NAMALWA (cell line): Measurements from ENCODE around the gene RIC1.
"Not testable (repeated sequence)": the region's sequence is repeated elsewhere in the genome, so short reads cannot be mapped to it uniquely, and the experiment has no call there.

Experiments
- DNase-seq: peaks from one replicate; pipeline ENCODE4 v3.0.0-alpha.2; 2015; ENCODE audit warnings: low spot score

The RIC1 gene

DNA sequence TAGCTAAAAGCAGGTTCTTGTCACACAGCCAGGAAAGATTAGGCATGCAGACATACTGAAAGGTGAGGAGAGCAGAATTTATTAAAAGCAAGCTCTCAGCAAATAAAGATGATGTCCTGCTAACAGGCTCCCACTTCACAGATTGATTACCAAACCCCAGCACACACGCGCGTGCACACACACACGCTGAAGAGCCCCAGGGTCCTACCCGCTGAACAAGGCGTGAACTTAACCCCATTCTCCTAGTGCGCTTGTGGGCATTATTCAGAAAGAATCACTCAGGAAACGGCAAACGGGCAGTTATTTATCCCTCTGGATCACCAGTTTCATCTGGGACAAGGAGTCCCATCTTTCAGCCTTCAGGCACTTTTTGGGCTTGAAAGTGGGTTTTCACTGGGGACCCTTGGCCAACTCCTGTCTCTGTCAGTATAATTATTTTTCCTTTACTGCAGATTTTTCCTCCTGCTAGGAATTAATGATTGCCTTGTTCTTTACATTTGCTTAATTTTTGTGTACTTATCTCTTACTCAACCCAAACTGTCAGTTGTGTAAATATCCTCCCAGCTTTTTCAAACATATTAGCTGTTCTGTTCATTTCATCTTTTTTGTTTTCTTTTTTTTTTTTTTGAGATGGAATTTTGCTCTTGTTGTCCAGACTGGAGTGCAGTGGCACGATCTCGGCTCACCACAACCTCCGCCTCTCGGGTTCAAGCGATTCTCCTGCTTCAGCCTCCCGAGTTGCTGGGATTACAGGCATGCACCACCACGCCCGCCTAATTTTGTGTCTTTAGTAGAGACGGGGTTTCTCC is 92.6 kb downstream of the RIC1 start:
- no peak for DNase-seq

DNA sequence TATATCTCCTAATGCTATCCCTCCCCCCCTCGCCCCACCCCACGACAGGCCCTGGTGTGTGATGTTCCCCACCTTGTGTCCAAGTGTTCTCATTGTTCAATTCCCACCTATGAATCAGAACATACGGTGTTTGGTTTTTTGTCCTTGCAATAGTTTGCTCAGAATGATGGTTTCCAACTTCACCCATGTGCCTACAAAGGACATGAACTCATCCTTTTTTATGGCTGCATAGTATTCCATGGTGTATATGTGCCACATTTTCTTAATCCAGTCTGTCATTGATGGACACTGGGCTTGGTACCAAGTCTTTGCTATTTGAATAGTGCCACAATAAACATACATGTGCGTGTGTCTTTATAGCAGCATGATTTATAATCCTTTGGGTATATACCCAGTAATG is 93.8 kb downstream of the RIC1 start:
- not testable (repeated sequence) for DNase-seq

DNA sequence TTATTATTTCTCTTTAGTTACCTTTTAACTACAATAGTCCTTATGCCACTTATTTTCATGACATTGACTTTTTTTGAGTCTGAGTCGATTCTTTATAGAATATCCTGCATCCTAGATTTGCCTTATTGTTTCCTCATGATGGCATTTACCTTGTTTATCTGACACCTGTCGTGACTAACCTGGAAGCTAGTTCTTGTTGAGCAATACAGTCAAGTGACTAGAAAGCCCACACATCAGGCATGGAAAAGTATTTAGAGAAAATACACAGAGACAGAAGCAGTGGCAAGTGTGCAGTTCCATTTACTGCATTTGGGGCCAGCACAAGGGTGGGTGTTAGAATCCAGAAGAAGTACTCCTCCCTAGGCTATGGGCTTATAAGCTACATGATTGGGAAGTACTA is 106.2 kb downstream of the RIC1 start:
- no peak for DNase-seq

DNA sequence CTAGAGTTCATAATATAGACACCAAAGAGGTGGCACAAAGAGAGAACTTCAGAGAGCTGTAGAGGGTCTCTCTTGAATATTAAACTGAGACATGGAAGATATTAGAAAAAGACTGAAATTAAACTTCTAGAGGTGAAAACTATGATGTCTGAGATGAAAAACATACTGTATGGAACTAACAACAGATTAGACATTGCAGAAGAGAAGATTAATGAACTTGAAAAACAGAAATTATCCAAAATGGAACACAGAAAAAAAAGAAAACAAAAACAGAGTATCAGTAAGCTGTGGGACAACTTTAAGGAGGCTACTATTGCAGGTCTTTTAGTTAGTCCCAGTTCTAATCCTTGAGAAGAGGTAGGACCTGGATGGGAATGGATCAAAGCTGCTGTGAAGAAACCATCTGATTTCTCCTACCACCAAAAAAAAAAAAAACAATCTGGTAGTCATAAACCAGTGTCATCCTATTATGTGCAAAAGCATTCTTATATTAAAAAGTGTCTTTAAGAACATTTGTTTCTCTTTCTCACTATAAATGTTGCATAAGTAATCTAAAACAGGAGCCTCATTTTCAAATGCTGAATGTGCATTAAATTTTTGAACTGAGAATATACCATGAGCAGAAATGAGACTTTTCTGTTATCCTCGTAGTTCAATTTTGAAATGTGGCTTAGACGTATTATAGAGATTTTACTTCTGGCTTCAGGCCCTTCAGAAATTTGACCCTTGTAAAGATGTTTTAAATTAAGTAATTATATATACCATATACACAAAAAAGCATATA is 107.8 kb downstream of the RIC1 start:
- DNase-seq: no peak

- DNase-seq: no peak
These were observed 114.2 kb downstream of the RIC1 start for GRCh38 chr9:5743109-5743508.

DNA sequence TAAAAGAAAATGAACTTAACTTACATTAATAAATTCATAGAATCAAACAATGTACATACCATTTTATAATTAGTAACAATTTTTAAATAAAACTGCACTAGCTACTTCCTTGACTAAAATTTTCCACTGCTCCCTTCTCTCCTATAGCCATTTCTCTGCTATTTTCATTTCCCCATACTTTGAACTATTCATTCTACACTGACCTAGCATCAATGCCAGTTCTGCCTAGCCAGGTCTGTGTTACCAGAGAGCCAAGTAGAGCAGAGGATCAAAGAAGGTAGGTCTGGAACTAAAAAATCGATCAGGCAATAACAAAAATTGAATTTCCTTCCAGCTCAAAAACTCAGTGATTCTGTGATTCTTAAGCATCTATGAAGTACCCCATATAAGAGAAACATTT is 119.5 kb downstream of the RIC1 start:
- no peak for DNase-seq

DNA sequence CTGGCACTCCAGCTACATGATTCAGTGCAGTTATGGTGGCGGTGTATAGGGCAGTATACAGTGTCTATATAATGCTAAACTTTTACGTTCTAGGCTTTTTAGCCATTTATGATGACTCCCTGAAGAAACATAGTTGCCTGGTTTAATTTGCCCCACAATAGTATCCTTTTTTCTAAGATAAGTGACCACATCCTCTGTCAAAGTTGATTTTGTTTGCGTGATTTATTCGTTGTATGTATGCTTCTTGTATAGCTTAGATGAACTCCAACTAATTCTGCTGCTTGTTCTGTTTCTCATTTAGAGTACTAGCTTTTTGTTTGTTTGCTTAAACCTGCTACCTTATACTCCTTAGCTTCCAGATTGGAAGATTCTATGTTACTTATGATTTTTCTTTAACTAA is 120.4 kb downstream of the RIC1 start:
- no peak for DNase-seq

DNA sequence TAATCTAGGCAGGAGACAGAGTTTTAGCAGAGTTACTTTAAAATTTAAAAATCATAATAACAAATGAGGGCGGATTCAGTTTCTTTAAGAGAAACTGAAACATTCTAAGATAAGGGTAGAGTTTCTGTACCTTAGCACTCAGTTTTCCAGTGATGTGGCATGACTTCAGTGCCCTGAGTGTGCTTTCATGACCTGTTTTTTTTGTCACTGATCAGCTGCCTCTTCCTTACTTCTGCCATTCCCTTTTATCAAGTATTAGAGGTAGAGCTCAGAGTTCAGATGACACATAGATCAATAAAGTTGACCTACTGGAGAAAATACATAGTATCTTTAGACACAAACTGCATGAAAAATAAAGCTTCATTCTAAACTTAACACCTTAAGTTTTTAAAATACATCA is 121.7 kb downstream of the RIC1 start:
- DNase-seq: no peak

GRCh38 chr9:5756633-5757032 is 127.7 kb downstream of the RIC1 start:
- DNase-seq: no peak

DNA sequence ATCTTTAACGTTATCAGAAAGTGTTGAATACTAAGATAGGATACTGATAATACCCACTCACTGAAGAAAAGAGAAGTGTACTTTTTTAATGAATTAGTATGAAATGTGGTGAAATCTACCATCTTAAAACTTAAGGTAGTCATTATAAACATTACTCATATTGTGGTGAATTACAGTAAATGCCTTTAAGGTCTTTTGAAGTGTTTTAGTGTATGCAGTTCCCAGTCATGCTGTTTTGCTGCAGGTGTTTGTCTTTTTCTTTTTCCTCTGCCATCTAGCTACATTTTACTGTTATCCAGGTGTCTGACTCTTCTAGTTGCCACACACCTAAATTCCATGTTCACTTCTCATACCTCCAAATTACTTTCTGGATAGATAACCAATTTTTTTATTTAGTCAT is 131.4 kb downstream of the RIC1 start:
- no peak for DNase-seq

- no peak for DNase-seq
These were observed 133.5 kb downstream of the RIC1 start for GRCh38 chr9:5762421-5762820.

- no peak for DNase-seq
These were observed 135.4 kb downstream of the RIC1 start for GRCh38 chr9:5764130-5764868.

GRCh38 chr9:5767968-5768932 is 139.3 kb downstream of the RIC1 start:
- DNase-seq: no peak

DNA sequence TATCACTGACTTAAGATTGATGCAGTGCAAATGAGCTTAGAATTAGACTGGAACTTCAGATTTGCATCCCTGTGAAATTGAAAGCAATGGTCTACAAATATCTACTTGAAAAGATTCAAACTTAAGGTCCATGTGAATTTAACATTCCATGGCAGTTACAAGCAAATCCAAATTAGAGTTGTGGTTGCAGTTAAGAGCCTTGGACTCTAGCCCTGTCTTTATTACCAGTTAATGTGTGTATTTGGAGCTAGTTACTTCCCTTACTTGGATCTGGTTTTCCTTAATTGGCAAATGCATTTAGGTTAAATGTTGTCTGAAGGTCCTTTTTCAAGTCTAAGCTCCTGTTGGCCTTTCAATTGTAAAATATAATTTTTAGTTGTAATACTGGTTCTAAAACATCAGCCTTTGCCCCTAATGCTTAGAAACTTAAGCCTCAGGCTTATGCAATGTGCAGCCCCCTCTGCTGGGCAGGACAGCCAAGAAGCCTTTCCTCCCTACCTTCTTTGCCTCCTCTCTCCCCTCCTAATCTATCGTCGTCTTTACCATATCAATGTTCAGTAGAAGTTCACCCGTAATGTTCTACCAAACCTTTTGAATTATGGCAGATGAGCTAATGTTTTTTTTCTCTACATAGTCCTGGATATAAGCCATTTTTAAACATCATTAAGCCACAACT is 144.6 kb downstream of the RIC1 start:
- no peak for DNase-seq

DNA sequence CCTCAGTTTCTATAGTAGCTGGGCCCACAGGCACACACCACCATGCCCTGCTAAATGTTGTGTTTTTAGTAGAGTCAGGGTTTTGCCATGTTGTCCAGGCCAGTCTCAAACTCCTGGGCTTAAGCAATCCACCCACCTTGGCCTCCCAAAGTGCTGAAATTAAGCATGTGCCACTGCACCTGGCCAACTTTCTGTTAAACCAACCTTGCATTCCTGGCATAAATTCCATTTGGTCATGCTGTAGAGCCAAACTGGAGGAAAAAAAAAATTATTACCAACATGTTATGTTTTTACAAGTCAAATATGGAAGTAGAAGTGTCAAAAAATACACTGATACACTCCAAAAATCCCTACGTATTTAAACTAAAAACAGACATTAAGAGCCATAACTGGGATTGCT is 149.9 kb downstream of the RIC1 start:
- no peak for DNase-seq

GRCh38 chr9:5779705-5780218 is 150.9 kb downstream of the RIC1 start:
- not testable (repeated sequence) for DNase-seq

DNA sequence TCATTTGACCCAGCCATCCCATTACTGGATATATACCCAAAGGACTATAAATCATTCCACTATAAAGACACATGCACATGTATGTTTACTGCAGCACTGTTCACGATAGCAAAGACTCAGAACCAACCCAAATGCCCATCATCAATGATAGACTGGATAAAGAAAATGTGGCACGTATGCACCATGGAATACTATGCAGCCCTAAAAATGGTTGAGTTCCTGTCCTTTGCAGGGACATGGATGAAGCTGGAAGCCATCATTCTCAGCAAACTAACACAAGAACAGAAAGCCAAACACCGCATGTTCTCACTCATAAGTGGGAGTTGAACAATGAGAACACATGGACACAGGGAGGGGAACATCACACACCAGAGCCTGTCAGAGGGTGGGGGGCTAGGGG is 154.5 kb downstream of the RIC1 start:
- DNase-seq: not testable (repeated sequence)

GRCh38 chr9:5783982-5784381 is 155.1 kb downstream of the RIC1 start:
- no peak for DNase-seq

- DNase-seq: no peak
These were observed 155.8 kb downstream of the RIC1 start for GRCh38 chr9:5784526-5785315.
